Mesenteric fat pad (tissue), 1 donor: ENCODE measurements around the gene PRRC2C. TPM values are rescaled to one million over a fixed set of nuclear protein-coding genes. Genes with fewer than 3 reads are reported as not detected.
"Not testable (repeated sequence)": the region's sequence is repeated elsewhere in the genome, so short reads cannot be mapped to it uniquely, and the experiment has no call there.

Experiments
- DNase-seq: peaks from one replicate; pipeline ENCODE4 v3.0.0-alpha.2; 2020; ENCODE audit warnings: low spot score
- long read RNA-seq: library from polyadenylated mRNA; unstranded; transcript quantifications from one replicate; pipeline ENCODE4 v2.0.0, GENCODE V29; 2020
- total RNA-seq: library from RNA; stranded (reverse); fragmentation: NEBNext Ultra II Directional; extraction: Animal tissue kit (Norgen Biotek cat#: 25700); gene quantifications from one replicate; pipeline ENCODE4 v1.2.1, GENCODE V29; 2021
- donor health status: DM: yes; HTN: yes; CAD: no.

The PRRC2C gene
- 139 TPM for total RNA-seq
- long read RNA-seq, transcript PRRC2C-208 (12 exons, 1,931 nt), result major isoform, 12 of 145 reads
- long read RNA-seq, partial matches to known transcripts, result 113 of 145 reads
- long read RNA-seq, other reads (novel, unspliced or antisense), result 19 of 145 reads

GRCh38 chr1:171485375-171486047 lies at the start of gene PRRC2C:
Gene PRRC2C (plus strand): TSS chr1:171485530. CDS start chr1:171512089, 26,559 bp downstream.
- peak; percentile 98 for DNase-seq

GRCh38 chr1:171438441-171438840 lies 46.9 kb upstream of the PRRC2C start:
- DNase-seq, result no peak

- not testable (repeated sequence) for DNase-seq
Measured at GRCh38 chr1:171440201-171440600, 45.1 kb upstream of the PRRC2C start.

GRCh38 chr1:171441278-171441895 lies 43.9 kb upstream of the PRRC2C start:
- DNase-seq, result not testable (repeated sequence)

- DNase-seq, result no peak
Measured at GRCh38 chr1:171446386-171446785, 38.9 kb upstream of the PRRC2C start.

- no peak for DNase-seq
Measured at GRCh38 chr1:171455967-171456366, 29.4 kb upstream of the PRRC2C start.

GRCh38 chr1:171457412-171457811 lies 27.9 kb upstream of the PRRC2C start:
- DNase-seq, result no peak

- no peak for DNase-seq
Measured at GRCh38 chr1:171460018-171460620, 25.2 kb upstream of the PRRC2C start.

GRCh38 chr1:171467626-171468025 lies 17.7 kb upstream of the PRRC2C start:
- DNase-seq, result no peak

GRCh38 chr1:171468120-171468750 lies 17.1 kb upstream of the PRRC2C start:
- no peak for DNase-seq

GRCh38 chr1:171470726-171471125 lies 14.6 kb upstream of the PRRC2C start:
- no peak for DNase-seq

- DNase-seq, result no peak
Measured at GRCh38 chr1:171472183-171472647, 13.1 kb upstream of the PRRC2C start.

- DNase-seq, result no peak
Measured at GRCh38 chr1:171476829-171477228, 8.5 kb upstream of the PRRC2C start.

GRCh38 chr1:171477804-171478203 lies 7.5 kb upstream of the PRRC2C start:
- no peak for DNase-seq

GRCh38 chr1:171480035-171480434 lies 5.3 kb upstream of the PRRC2C start:
- DNase-seq, result no peak

GRCh38 chr1:171484760-171485374 lies 463 bp upstream of the PRRC2C start:
- DNase-seq, result no peak

- no peak for DNase-seq
Measured at GRCh38 chr1:171486048-171486519, 754 bp downstream of the PRRC2C start.

GRCh38 chr1:171487038-171487437 lies 1.7 kb downstream of the PRRC2C start:
- DNase-seq, result no peak

- no peak for DNase-seq
Measured at GRCh38 chr1:171488190-171488929, 3.0 kb downstream of the PRRC2C start.

GRCh38 chr1:171494076-171494475 lies 8.7 kb downstream of the PRRC2C start:
- no peak for DNase-seq
